AG10803 (cell line): Measurements from ENCODE around the gene MRPS35.

Experiments used
- DNase-seq: peaks from one replicate; pipeline ENCODE4 v3.0.0; 2010; ENCODE audit warnings: low read depth
- H3K4me3 ChIP-seq: 2 replicates; pipeline ENCODE4 v1.5.1; 2011; ENCODE audit warnings: mild to moderate bottlenecking, low read length, control low read depth
- TF ChIP-seq, protein P1 (sequence below): conservative IDR thresholded peaks from 2 replicates; pipeline ENCODE4 v1.5.1; 2011; ENCODE audit warnings: mild to moderate bottlenecking, low read length, control low read depth, inconsistent platforms

The MRPS35 gene

DNA sequence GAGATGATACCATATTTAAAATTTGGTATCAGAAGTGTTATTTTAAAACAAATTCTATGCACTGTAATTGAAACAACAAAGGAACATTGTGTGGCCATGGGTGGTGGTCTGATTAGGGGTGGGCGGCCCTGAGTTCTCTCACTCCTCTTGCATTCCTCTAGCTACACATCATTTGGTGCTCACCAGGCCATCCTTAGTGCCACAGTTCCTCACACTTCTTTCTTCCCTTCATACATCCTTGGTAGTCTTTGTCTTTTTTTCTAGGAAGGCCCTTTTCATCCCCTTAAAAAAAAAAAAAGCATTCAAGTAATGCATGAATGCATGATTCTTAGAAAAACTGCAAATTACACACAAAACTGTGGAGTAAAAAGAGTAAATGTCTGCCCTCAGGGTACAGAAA is 71.8 kb downstream of the MRPS35 start:
- DNase-seq, result no peak
- TF ChIP-seq, protein P1, sequence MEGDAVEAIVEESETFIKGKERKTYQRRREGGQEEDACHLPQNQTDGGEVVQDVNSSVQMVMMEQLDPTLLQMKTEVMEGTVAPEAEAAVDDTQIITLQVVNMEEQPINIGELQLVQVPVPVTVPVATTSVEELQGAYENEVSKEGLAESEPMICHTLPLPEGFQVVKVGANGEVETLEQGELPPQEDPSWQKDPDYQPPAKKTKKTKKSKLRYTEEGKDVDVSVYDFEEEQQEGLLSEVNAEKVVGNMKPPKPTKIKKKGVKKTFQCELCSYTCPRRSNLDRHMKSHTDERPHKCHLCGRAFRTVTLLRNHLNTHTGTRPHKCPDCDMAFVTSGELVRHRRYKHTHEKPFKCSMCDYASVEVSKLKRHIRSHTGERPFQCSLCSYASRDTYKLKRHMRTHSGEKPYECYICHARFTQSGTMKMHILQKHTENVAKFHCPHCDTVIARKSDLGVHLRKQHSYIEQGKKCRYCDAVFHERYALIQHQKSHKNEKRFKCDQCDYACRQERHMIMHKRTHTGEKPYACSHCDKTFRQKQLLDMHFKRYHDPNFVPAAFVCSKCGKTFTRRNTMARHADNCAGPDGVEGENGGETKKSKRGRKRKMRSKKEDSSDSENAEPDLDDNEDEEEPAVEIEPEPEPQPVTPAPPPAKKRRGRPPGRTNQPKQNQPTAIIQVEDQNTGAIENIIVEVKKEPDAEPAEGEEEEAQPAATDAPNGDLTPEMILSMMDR, result no peak
- no peak overlapping the region for H3K4me3 ChIP-seq

DNA sequence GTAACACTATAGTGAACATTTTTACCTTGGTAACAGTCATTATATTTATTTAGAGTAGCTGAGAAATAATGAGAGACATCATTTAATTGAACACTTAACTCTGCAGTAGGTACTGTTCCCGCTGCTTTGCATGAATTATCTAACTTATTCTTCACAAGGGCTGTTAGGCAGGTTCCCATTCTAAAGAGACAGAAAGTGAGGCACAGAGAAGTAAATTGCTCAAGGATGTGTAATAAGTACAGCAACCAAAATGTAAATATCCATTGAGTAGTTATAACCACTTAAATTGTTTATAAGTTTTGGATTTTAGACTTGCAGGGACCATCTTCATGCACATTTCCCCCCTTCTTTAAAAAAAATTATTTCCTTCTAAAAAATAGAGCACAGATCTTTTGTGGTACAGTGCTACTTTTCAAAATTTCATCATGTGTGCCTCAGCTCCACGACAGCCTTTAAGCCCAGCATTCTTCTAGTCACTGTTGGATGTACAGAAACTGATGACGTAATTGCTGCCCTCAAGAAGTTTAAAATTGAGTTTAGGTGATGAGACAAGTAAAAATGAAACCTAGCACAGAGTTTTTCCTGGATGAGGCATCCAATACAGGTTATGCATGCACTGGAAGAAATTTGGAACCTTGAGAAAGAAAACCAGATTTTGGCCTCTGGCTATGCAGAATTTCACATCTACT is 75.4 kb downstream of the MRPS35 start:
- DNase-seq, result peak; percentile 45
- TF ChIP-seq, protein P1, result no peak
- no peak overlapping the region for H3K4me3 ChIP-seq

DNA sequence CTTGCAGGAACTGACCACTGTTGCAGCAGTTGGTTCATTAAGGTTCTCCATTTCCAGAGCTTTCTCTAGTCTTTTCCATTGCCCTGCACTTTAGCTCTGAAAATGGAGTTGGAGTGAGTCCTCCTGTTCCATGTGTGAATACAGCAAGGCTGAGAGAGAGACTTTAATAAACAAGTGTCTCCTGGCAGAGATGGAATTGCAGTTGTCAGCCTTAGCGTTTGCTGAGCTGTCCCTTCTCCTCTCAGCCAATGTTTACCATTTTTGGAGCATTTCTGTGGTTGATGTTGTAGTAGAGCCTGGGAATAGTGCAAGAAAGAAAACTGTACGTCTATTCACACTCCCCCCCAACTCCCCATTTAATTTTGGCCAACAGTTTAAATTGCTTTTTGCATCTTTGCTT is 76.9 kb downstream of the MRPS35 start:
- TF ChIP-seq, protein P1, result no peak
- DNase-seq, result peak; percentile 51
- no peak overlapping the region for H3K4me3 ChIP-seq

DNA sequence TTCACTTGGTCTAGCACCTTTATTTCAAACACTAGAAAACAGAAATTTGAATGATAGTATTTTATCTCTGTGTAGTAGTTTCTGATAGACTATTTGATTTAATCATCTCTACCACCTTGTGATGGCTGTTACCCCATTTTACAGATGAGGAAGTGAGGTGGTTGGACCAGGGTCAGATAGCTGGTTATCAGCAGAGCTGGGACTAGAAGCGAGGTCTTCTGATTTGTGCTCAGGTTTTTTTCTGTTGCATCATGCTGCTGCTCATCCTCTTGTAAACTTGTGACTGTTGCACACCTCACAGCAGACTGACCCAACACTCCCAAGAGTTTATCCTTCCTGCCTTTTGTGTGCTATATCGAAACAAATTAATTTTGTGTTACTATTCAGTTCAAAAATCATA is 79.5 kb downstream of the MRPS35 start:
- DNase-seq, result no peak
- TF ChIP-seq, protein P1, result no peak
- H3K4me3 ChIP-seq, result no peak overlapping the region

DNA sequence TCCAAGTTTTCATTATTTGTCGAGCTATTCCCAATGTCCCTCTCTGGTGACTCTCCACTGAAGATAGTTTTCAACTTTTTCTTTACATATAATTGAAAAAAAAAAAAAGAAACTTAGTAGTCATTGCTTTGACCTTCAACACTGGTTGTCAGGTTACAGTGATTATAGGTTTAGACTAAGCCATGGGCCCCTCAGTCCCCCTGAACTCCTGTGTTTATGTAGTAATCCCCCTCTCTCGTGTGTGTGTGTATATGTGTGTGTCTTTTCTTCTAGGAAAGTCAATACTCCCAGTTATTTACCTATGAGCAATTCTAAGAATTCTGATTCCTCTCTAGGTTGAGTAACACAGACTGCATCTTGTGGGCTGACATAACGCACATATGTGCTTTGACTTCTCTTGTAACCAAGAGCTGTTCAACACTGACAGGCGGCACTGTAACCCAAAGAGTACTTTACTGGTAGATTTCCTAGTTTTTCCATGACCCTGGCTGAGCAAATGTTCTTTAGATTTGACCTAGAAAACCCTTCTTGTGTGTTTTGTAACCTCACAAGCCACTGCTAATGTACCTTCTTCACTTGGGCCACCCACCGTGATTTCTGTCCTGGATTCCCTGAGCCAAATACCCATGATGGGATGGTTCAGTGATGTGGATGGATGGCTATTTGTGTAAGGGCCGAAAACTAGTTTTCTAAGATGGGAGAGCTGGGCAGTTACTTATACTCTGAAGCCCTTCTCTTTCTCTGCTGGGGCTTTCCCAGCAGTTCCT is 84.4 kb downstream of the MRPS35 start:
- DNase-seq, result no peak
- TF ChIP-seq, protein P1, result no peak
- no peak overlapping the region for H3K4me3 ChIP-seq

DNA sequence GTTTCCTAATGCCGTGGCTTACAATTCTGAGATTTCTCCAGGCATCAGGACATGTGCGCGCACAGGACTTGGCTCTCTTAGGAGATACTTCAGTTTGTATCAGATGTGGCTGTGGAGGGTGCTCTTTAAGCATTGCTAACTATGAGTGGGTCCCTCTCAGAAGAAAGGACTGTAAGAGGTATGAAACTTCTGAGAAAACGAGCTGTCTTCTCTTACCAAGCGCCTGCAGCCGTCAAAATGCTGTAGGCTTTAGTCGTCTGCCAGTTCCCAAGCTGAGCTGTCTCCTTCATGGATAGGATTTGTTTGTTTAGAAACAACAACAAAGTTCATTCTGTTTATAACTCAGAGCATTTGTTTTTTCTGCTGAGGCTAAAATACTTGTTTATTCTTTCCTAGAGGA is 85.5 kb downstream of the MRPS35 start:
- TF ChIP-seq, protein P1, result no peak
- DNase-seq, result no peak
- H3K4me3 ChIP-seq, result no peak overlapping the region
